Inflammatory macrophage (primary cell): ENCODE results near the gene PLK5.
"Not testable (repeated sequence)": the region's sequence is repeated elsewhere in the genome, so short reads cannot be mapped to it uniquely, and the experiment has no call there.

Source experiments
- DNase-seq, 2 donors: peaks; one replicate each; pipeline ENCODE4 v3.0.0-alpha.2; 2020 to 2022

Gene PLK5

GRCh38 chr19:1526979-1527649 lies 3.2 kb downstream of the PLK5 start:
- DNase-seq, result no peak

GRCh38 chr19:1527650-1528309 lies 3.9 kb downstream of the PLK5 start:
- no peak for DNase-seq

- no peak for DNase-seq
These were observed 4.9 kb downstream of the PLK5 start for GRCh38 chr19:1528596-1529429.

- DNase-seq, result no peak
These were observed 5.5 kb downstream of the PLK5 start for GRCh38 chr19:1529430-1529816.

GRCh38 chr19:1530856-1531255 lies 7.0 kb downstream of the PLK5 start:
- not testable (repeated sequence) for DNase-seq

- DNase-seq, result no peak
These were observed 7.7 kb downstream of the PLK5 start for GRCh38 chr19:1531587-1531986.

- no peak for DNase-seq
These were observed 8.1 kb downstream of the PLK5 start for GRCh38 chr19:1532003-1532402.

- DNase-seq, result no peak
These were observed 9.8 kb downstream of the PLK5 start for GRCh38 chr19:1533510-1534150.

- no peak for DNase-seq
These were observed 11.1 kb downstream of the PLK5 start for GRCh38 chr19:1534972-1535371.

- not testable (repeated sequence) for DNase-seq
These were observed 11.8 kb downstream of the PLK5 start for GRCh38 chr19:1535699-1536098.

GRCh38 chr19:1538978-1539377 lies 15.1 kb downstream of the PLK5 start:
- DNase-seq, result no peak

- DNase-seq, result not testable (repeated sequence)
These were observed 15.9 kb downstream of the PLK5 start for GRCh38 chr19:1539749-1540148.

DNA sequence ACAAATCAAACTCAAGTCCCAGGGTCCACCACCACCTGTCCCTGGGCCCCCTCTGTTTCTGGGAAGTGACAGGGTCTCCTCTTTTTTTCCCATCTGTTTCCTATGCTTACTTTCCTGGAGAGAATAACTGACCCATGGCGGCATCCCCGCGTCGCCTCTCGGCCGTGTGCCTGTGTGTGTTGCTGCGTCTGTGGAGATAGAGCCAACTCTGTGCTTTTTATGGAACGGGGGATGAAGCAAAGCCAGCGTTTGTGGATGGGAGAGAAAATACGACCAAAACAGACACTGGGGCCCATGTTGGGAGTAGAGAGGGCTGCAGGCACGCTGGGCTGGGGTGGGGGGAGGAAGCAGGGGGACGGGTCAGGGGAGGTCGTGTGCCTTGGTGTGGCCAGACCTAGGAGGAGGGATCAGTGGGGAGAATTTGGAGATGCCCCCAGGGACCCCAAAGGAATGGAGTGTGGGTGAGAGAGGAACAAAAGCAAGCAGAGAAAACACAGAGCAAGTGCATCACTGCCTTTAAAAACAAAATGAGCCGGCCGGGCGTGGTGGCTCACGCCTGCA lies 16.6 kb downstream of the PLK5 start:
- DNase-seq, result no peak

DNA sequence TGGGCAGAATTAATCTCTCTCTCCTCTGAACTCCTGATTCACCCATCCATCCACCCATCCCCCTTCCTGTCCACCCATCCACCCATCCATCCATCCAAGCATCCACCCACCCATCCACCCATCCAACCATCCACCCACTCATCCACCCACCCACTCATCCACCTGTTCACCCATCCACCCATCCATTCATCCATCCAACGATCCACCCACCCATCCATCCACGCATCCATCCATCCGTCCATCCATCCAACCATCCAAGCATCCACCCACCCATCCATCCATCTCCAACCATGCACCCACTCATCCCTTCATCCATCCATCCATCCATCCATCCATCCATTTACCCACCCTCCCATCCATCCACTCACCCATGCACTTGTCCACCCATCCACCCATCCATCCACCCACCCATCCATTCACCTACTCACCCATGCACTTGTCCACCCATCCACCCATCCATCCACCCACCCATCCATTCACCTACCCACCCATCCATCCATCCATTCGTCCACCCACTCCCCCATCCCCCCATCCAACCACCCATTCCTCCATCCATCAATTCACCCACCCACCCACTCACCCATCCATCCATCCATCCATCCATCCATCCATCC lies 25.6 kb downstream of the PLK5 start:
- no peak for DNase-seq

- DNase-seq, result no peak
These were observed 27.5 kb downstream of the PLK5 start for GRCh38 chr19:1551068-1552040.

DNA sequence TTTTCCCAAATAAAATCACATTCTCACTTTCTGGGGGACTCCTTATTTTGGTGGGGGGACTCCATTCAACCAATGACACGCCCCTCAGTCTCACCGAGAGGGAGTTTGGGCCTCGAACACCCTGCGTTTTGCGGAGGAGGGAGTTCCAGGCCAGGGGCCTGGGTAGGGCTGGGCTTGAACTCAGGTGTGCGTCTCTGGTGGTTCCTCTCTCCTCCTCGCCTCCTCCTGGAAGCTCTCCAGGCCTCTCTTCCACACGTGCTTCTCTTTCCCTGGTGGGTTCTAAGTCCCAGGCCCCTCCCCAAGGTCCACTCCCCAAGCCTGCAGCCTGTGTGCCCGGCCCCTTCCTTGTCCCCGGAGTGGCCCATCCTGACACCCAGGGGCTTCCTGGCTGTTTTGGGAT lies 29.5 kb downstream of the PLK5 start:
- no peak for DNase-seq

DNA sequence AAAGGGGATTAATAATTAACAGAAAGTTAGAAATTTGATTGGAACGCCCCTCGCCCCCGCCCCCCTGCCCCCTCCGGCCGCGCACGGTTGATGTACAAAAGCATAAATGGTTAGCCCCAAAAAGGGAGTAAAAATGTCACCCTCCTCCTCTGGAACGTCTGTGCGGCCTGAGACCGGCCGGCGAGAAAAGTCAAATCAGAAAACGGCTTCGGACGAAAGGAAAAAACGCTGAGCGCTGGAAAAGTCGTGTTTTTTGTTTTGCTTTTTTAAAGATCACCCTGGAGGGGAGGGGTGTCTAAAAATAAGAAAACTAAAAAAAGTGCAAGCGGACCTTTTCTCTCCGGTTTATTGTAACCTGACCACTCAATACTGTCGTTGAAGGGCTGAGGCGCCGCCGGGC lies 31.1 kb downstream of the PLK5 start:
- no peak for DNase-seq

GRCh38 chr19:1555487-1556389 lies 31.9 kb downstream of the PLK5 start:
- DNase-seq, result no peak

- no peak for DNase-seq
These were observed 32.7 kb downstream of the PLK5 start for GRCh38 chr19:1556390-1557070.
